Thyroid gland (tissue), 4 donors: Measurements from ENCODE around the gene CFAP99.

Source experiments
- POLR2A ChIP-seq, 2 donors: fragments of 450-650 bp; IDR thresholded peaks; one replicate each; pipeline ENCODE4 v1.6.1; 2017; ENCODE audit warnings: antibody characterized with exemption in 2 of 2, mild to moderate bottlenecking in 2 of 2, moderate library complexity in 1 of 2
- TF ChIP-seq, protein P1 (sequence below), 6 experiments: fragments of 200-600 bp in 3 of 6; fragments of 450-650 bp in 3 of 6; sonication (generic) in 3 of 6; IDR thresholded peaks; one replicate each; pipeline ENCODE4 v1.5.1; 2016 to 2019; ENCODE audit warnings: antibody characterized with exemption in 6 of 6, mild to moderate bottlenecking in 2 of 6, inconsistent platforms in 1 of 6, moderate library complexity in 1 of 6

DNA sequence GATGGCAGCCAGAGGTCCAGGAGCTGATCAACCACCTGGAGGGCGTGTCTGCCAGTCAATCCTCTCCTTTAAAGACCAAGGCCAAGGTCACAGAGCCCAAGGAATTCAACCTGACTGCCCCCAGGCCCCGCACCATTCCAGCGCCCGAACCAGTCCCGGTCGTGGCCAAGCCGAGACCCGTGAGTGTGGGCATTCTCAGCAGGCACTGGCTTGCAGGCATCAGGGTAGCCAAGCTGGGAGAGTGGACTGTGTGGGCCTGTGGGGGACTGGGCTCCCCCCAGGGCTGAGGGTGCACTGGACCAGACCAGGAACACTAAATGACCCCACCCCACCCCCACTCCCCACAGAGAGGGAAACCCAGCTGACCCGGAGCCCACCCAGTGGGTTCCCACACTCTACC is 26.4 kb downstream of the CFAP99 start:
- TF ChIP-seq, protein P1, sequence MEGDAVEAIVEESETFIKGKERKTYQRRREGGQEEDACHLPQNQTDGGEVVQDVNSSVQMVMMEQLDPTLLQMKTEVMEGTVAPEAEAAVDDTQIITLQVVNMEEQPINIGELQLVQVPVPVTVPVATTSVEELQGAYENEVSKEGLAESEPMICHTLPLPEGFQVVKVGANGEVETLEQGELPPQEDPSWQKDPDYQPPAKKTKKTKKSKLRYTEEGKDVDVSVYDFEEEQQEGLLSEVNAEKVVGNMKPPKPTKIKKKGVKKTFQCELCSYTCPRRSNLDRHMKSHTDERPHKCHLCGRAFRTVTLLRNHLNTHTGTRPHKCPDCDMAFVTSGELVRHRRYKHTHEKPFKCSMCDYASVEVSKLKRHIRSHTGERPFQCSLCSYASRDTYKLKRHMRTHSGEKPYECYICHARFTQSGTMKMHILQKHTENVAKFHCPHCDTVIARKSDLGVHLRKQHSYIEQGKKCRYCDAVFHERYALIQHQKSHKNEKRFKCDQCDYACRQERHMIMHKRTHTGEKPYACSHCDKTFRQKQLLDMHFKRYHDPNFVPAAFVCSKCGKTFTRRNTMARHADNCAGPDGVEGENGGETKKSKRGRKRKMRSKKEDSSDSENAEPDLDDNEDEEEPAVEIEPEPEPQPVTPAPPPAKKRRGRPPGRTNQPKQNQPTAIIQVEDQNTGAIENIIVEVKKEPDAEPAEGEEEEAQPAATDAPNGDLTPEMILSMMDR (IDR thresholded peaks at IDR 0.05): no peak
- TF ChIP-seq POLR2A (IDR thresholded peaks at IDR 0.05): no peak
